ENCODE data around the gene SSTR1.

Gene SSTR1

GRCh38 chr14:38207736-38208617, at the start of gene SSTR1:
Gene SSTR1 (plus strand): TSS chr14:38207904. CDS start chr14:38209390, 1,486 bp downstream.
- Histone ChIP-seq H3K4me3 (ENCODE audit: low read depth, low read length) (peak within 1 kb of the TSS; percentile 7), H3K4me2 (ENCODE audit: low read length) (peak within 1 kb of the TSS; percentile 30), H2AFZ (no peak within 1 kb of the TSS), H3K36me3 (ENCODE audit: control insufficient read depth, insufficient read depth, low read length) (no peaks in the 10 kb centered on the region), H3K9me3 (ENCODE audit: control insufficient read depth, low read length) (peaks cover 2% of the 10 kb centered on the region), H3K79me2 (no peaks in the 10 kb centered on the region), H3K9ac (no peak within 1 kb of the TSS), H3K27ac (no peak within 1 kb of the TSS), H3K27me3 (ENCODE audit: control insufficient read depth, insufficient read depth, low read length) (peaks cover 12% of the 10 kb centered on the region), H3K4me1 (no peaks in the 10 kb centered on the region)
- TF ChIP-seq CTCF (IDR thresholded peaks at IDR 0.05): no peak

- no peak overlapping the region for H2AFZ ChIP-seq
- H3K27ac ChIP-seq: no peak overlapping the region
- TF ChIP-seq CTCF (IDR thresholded peaks at IDR 0.05): no peak
- H3K9me3 ChIP-seq (ENCODE audit: control insufficient read depth, low read length): no peaks in the 10 kb centered on the region
- no peaks in the 10 kb centered on the region for H3K36me3 ChIP-seq (ENCODE audit: control insufficient read depth, insufficient read depth, low read length)
- H3K9ac ChIP-seq: no peak overlapping the region
- H3K4me2 ChIP-seq (ENCODE audit: low read length): no peak overlapping the region
- H3K4me1 ChIP-seq: no peaks in the 10 kb centered on the region
- H3K79me2 ChIP-seq: no peaks in the 10 kb centered on the region
- no peaks in the 10 kb centered on the region for H3K27me3 ChIP-seq (ENCODE audit: control insufficient read depth, insufficient read depth, low read length)
- no peak overlapping the region for H3K4me3 ChIP-seq (ENCODE audit: low read depth, low read length)
Measured at GRCh38 chr14:38158468-38158867, 49.2 kb upstream of the SSTR1 start.

- no peaks in the 10 kb centered on the region for H3K9me3 ChIP-seq (ENCODE audit: control insufficient read depth, low read length)
- no peak overlapping the region for H3K4me2 ChIP-seq (ENCODE audit: low read length)
- no peaks in the 10 kb centered on the region for H3K79me2 ChIP-seq
- no peaks in the 10 kb centered on the region for H3K4me1 ChIP-seq
- H3K4me3 ChIP-seq (ENCODE audit: low read depth, low read length): no peak overlapping the region
- no peaks in the 10 kb centered on the region for H3K36me3 ChIP-seq (ENCODE audit: control insufficient read depth, insufficient read depth, low read length)
- no peak for TF ChIP-seq CTCF (IDR thresholded peaks at IDR 0.05)
- H2AFZ ChIP-seq: no peak overlapping the region
- no peaks in the 10 kb centered on the region for H3K27me3 ChIP-seq (ENCODE audit: control insufficient read depth, insufficient read depth, low read length)
- no peak overlapping the region for H3K9ac ChIP-seq
- H3K27ac ChIP-seq: no peak overlapping the region
Measured at GRCh38 chr14:38168416-38168815, 39.3 kb upstream of the SSTR1 start.

GRCh38 chr14:38171197-38171596, 36.5 kb upstream of the SSTR1 start:
- no peak overlapping the region for H2AFZ ChIP-seq
- H3K9ac ChIP-seq: no peak overlapping the region
- no peaks in the 10 kb centered on the region for H3K4me1 ChIP-seq
- H3K9me3 ChIP-seq (ENCODE audit: control insufficient read depth, low read length): no peaks in the 10 kb centered on the region
- H3K4me2 ChIP-seq (ENCODE audit: low read length): no peak overlapping the region
- TF ChIP-seq CTCF (IDR thresholded peaks at IDR 0.05): no peak
- no peaks in the 10 kb centered on the region for H3K79me2 ChIP-seq
- H3K4me3 ChIP-seq (ENCODE audit: low read depth, low read length): no peak overlapping the region
- no peaks in the 10 kb centered on the region for H3K36me3 ChIP-seq (ENCODE audit: control insufficient read depth, insufficient read depth, low read length)
- H3K27me3 ChIP-seq (ENCODE audit: control insufficient read depth, insufficient read depth, low read length): no peaks in the 10 kb centered on the region
- no peak overlapping the region for H3K27ac ChIP-seq

GRCh38 chr14:38174711-38175110, 33.0 kb upstream of the SSTR1 start:
- Histone ChIP-seq H3K36me3 (ENCODE audit: control insufficient read depth, insufficient read depth, low read length) (no peaks in the 10 kb centered on the region), H3K79me2 (no peaks in the 10 kb centered on the region), H3K4me2 (ENCODE audit: low read length) (no peak overlapping the region), H3K9ac (no peak overlapping the region), H3K27ac (no peak overlapping the region), H3K4me3 (ENCODE audit: low read depth, low read length) (no peak overlapping the region), H3K27me3 (ENCODE audit: control insufficient read depth, insufficient read depth, low read length) (no peaks in the 10 kb centered on the region), H2AFZ (no peak overlapping the region), H3K9me3 (ENCODE audit: control insufficient read depth, low read length) (no peaks in the 10 kb centered on the region), H3K4me1 (no peaks in the 10 kb centered on the region)
- TF ChIP-seq CTCF (IDR thresholded peaks at IDR 0.05): no peak
